Cortex of kidney (tissue), 1 donor: ENCODE results near the gene TMEM100.

Experiments used
- DNase-seq: peaks from one replicate; lab custom pipeline; 2025; lab: John Stamatoyannopoulos, UW

Gene TMEM100

GRCh38 chr17:55717898-55718735 is 4.5 kb downstream of the TMEM100 start:
- no peak for DNase-seq

- DNase-seq, result no peak
Observed at GRCh38 chr17:55717432-55717831, 5.2 kb downstream of the TMEM100 start.

GRCh38 chr17:55710829-55711496 is 11.7 kb downstream of the TMEM100 start:
- no peak for DNase-seq

GRCh38 chr17:55710410-55710809 is 12.3 kb downstream of the TMEM100 start:
- no peak for DNase-seq

- no peak for DNase-seq
Observed at GRCh38 chr17:55709984-55710383, 12.7 kb downstream of the TMEM100 start.

- no peak for DNase-seq
Observed at GRCh38 chr17:55709440-55709839, 13.2 kb downstream of the TMEM100 start.

- no peak for DNase-seq
Observed at GRCh38 chr17:55708175-55708974, 14.3 kb downstream of the TMEM100 start.

- no peak for DNase-seq
Observed at GRCh38 chr17:55706808-55707773, 15.6 kb downstream of the TMEM100 start.

GRCh38 chr17:55705847-55706246 is 16.8 kb downstream of the TMEM100 start:
- no peak for DNase-seq

GRCh38 chr17:55704401-55704800 is 18.3 kb downstream of the TMEM100 start:
- DNase-seq, result no peak

GRCh38 chr17:55702150-55702549 is 20.5 kb downstream of the TMEM100 start:
- no peak for DNase-seq

GRCh38 chr17:55699181-55699860 is 23.3 kb downstream of the TMEM100 start:
- DNase-seq, result no peak

GRCh38 chr17:55694286-55694910 is 28.3 kb downstream of the TMEM100 start:
- DNase-seq, result no peak

- no peak for DNase-seq
Observed at GRCh38 chr17:55693254-55694216, 29.1 kb downstream of the TMEM100 start.

- no peak for DNase-seq
Observed at GRCh38 chr17:55692276-55692675, 30.4 kb downstream of the TMEM100 start.

- DNase-seq, result no peak
Observed at GRCh38 chr17:55691666-55692065, 31.0 kb downstream of the TMEM100 start.

- DNase-seq, result no peak
Observed at GRCh38 chr17:55690105-55690508, 32.6 kb downstream of the TMEM100 start.

GRCh38 chr17:55689672-55690071 is 33.0 kb downstream of the TMEM100 start:
- DNase-seq, result no peak

GRCh38 chr17:55688057-55688456 is 34.6 kb downstream of the TMEM100 start:
- no peak for DNase-seq
